ENCODE results near the gene FBXO28. TPM values are rescaled to one million over a fixed set of nuclear protein-coding genes. Genes with fewer than 3 reads are reported as not detected.

Gene FBXO28
- total RNA-seq, 1 experiment from 2014 or later: 45.8 TPM

- no peak for DNase-seq (ENCODE audit: low spot score)
- ChIA-PET CTCF (no interaction called here), POLR2A (ENCODE audit: low non-redundant PET) (no interaction called here)
- H3K9me3 ChIP-seq (ENCODE audit: low read depth, low read length, poor library complexity, severe bottlenecking): no peaks in the 10 kb centered on the region
- TF ChIP-seq, protein P1, sequence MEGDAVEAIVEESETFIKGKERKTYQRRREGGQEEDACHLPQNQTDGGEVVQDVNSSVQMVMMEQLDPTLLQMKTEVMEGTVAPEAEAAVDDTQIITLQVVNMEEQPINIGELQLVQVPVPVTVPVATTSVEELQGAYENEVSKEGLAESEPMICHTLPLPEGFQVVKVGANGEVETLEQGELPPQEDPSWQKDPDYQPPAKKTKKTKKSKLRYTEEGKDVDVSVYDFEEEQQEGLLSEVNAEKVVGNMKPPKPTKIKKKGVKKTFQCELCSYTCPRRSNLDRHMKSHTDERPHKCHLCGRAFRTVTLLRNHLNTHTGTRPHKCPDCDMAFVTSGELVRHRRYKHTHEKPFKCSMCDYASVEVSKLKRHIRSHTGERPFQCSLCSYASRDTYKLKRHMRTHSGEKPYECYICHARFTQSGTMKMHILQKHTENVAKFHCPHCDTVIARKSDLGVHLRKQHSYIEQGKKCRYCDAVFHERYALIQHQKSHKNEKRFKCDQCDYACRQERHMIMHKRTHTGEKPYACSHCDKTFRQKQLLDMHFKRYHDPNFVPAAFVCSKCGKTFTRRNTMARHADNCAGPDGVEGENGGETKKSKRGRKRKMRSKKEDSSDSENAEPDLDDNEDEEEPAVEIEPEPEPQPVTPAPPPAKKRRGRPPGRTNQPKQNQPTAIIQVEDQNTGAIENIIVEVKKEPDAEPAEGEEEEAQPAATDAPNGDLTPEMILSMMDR (conservative IDR thresholded peaks at IDR 0.05; ENCODE audit: low read depth, low read length): no peak
- no peak for TF ChIP-seq EZH2 (IDR thresholded peaks at IDR 0.05; ENCODE audit: borderline replicate concordance, low read depth, low read length, poor library complexity, severe bottlenecking)
- no peaks in the 10 kb centered on the region for H3K36me3 ChIP-seq (ENCODE audit: insufficient read depth, low read length, poor library complexity, severe bottlenecking)
- no TSS peak for BruUV-seq (replicated peaks)
- H3K27ac ChIP-seq (ENCODE audit: low read depth, low read length, poor library complexity, severe bottlenecking): no peak overlapping the region
- H3K27me3 ChIP-seq (replicated peaks; ENCODE audit: insufficient read depth, low read depth, low read length, poor library complexity): no peaks in the 10 kb centered on the region
- intact Hi-C loops (cut with micrococcal nuclease; ENCODE audit: unreplicated experiment): no loop called here
- H3K4me3 ChIP-seq (ENCODE audit: low read depth, low read length, poor library complexity, severe bottlenecking): no peak overlapping the region
- peaks cover 10% of the 10 kb centered on the region for H3K4me1 ChIP-seq (ENCODE audit: insufficient read depth, low read length, poor library complexity, severe bottlenecking)
These were observed 29.0 kb upstream of the FBXO28 start for GRCh38 chr1:224084867-224085266.

- no TSS peak for BruUV-seq (replicated peaks)
- POLR2A ChIA-PET (ENCODE audit: low non-redundant PET): no interaction called here
These were observed 28.3 kb upstream of the FBXO28 start for GRCh38 chr1:224085421-224086108.

DNA sequence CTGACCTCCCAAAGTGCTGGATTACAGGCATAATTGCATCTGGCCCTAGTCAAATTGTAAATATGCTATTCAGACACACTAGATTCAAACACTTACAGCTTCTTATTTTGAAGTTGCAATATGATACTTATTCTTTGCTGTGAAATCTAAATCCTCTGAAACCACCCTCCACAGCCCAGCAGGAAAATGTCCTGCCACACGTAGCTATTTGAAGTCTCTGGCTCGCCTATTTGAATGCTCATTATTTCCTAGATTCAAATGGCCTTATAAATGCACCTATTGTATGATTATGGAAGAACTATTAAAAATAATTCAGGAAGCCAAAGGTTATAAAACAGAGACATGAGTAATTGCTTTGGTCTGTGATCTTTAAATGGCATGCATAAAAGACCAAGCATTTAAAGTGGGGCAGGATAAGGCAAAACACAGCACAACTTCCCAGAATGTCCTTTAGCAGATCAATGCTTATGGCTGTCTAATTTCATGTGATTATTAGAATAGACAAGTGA lies 26.6 kb upstream of the FBXO28 start:
- Histone ChIP-seq H3K9me3 (ENCODE audit: low read depth, low read length, poor library complexity, severe bottlenecking) (no peaks in the 10 kb centered on the region), H3K27me3 (replicated peaks; ENCODE audit: insufficient read depth, low read depth, low read length, poor library complexity) (no peaks in the 10 kb centered on the region), H3K4me1 (ENCODE audit: insufficient read depth, low read length, poor library complexity, severe bottlenecking) (peaks cover 2% of the 10 kb centered on the region), H3K36me3 (ENCODE audit: insufficient read depth, low read length, poor library complexity, severe bottlenecking) (no peaks in the 10 kb centered on the region), H3K4me3 (ENCODE audit: low read depth, low read length, poor library complexity, severe bottlenecking) (no peak overlapping the region), H3K27ac (ENCODE audit: low read depth, low read length, poor library complexity, severe bottlenecking) (no peak overlapping the region)
- BruUV-seq (replicated peaks): no TSS peak
- intact Hi-C loops (cut with micrococcal nuclease; ENCODE audit: unreplicated experiment): no loop called here
- TF ChIP-seq, protein P1 (conservative IDR thresholded peaks at IDR 0.05; ENCODE audit: low read depth, low read length): no peak
- TF ChIP-seq EZH2 (IDR thresholded peaks at IDR 0.05; ENCODE audit: borderline replicate concordance, low read depth, low read length, poor library complexity, severe bottlenecking): no peak
- peak; percentile 30 for DNase-seq (ENCODE audit: low spot score)
- ChIA-PET POLR2A (ENCODE audit: low non-redundant PET) (no interaction called here), CTCF (no interaction called here)

More at GRCh38 chr1:224085421-224086108, 28.3 kb upstream of the FBXO28 start:
- CTCF ChIA-PET: no interaction called here
- Histone ChIP-seq H3K4me3 (ENCODE audit: low read depth, low read length, poor library complexity, severe bottlenecking) (no peak overlapping the region), H3K4me1 (ENCODE audit: insufficient read depth, low read length, poor library complexity, severe bottlenecking) (peaks cover 10% of the 10 kb centered on the region), H3K36me3 (ENCODE audit: insufficient read depth, low read length, poor library complexity, severe bottlenecking) (no peaks in the 10 kb centered on the region), H3K9me3 (ENCODE audit: low read depth, low read length, poor library complexity, severe bottlenecking) (no peaks in the 10 kb centered on the region), H3K27me3 (replicated peaks; ENCODE audit: insufficient read depth, low read depth, low read length, poor library complexity) (no peaks in the 10 kb centered on the region), H3K27ac (ENCODE audit: low read depth, low read length, poor library complexity, severe bottlenecking) (no peak overlapping the region)
- DNase-seq (ENCODE audit: low spot score): no peak
- intact Hi-C loops (cut with micrococcal nuclease; ENCODE audit: unreplicated experiment): no loop called here
- no peak for TF ChIP-seq EZH2 (IDR thresholded peaks at IDR 0.05; ENCODE audit: borderline replicate concordance, low read depth, low read length, poor library complexity, severe bottlenecking)
- TF ChIP-seq, protein P1 (conservative IDR thresholded peaks at IDR 0.05; ENCODE audit: low read depth, low read length): no peak
